ENCODE data around the gene SRM.
"Not testable (repeated sequence)": the region's sequence is repeated elsewhere in the genome, so short reads cannot be mapped to it uniquely, and the experiment has no call there.

GRCh38 chr1:11083784-11084183 is 24.0 kb upstream of the SRM start:
- TF ChIP-seq POLR2A, CTCF (IDR thresholded peaks at IDR 0.05): not testable (repeated sequence)
